Stomach (tissue), 4 donors: ENCODE measurements around the gene TMEM116.

ENCODE experiments used
- CTCF ChIP-seq, 7 experiments: fragments of 450-650 bp in 4 of 7; fragments of 200-600 bp in 3 of 7; sonication (generic) in 3 of 7; IDR thresholded peaks; one replicate each; pipeline ENCODE4 v1.5.1; 2016 to 2019; ENCODE audit warnings: antibody characterized with exemption in 7 of 7, control low read depth in 2 of 7, mild to moderate bottlenecking in 1 of 7
- EP300 ChIP-seq: sonication (generic); formaldehyde crosslinking; IDR thresholded peaks from one replicate; pipeline ENCODE4 v1.6.1; 2017; ENCODE audit warnings: antibody characterized with exemption
- POLR2A ChIP-seq, 4 donors: fragments of 450-650 bp; IDR thresholded peaks; one replicate each; pipeline ENCODE4 v1.6.1; 2016; ENCODE audit warnings: antibody characterized with exemption in 4 of 4, control low read depth in 2 of 4, mild to moderate bottlenecking in 1 of 4, moderate library complexity in 1 of 4
- POLR2AphosphoS5 ChIP-seq, 3 donors: sonication (generic); formaldehyde crosslinking; IDR thresholded peaks; one replicate each; pipeline ENCODE4 v1.6.1; 2016; ENCODE audit warnings: antibody characterized with exemption in 3 of 3

- TF ChIP-seq CTCF (IDR thresholded peaks at IDR 0.05) (no peak), EP300 (no peak), POLR2AphosphoS5 (IDR thresholded peaks at IDR 0.05) (no peak), POLR2A (IDR thresholded peaks at IDR 0.05) (no peak)
These were observed 36.1 kb downstream of the TMEM116 start for GRCh38 chr12:111976860-111977259.
